GM11168 (cell line): Measurements from ENCODE around the gene BICC1.

ENCODE experiments used
- in situ Hi-C: fragments of 300-500 bp; cut with MboI; formaldehyde crosslinking; loops from one replicate; pipeline ENCODE4 v1.12.0; 2022; ENCODE audit warnings: low sequenced_read_pairs; ENCODE audit not compliant: unreplicated experiment

The BICC1 gene

GRCh38 chr10:58512491-58513187 is at the start of gene BICC1:
Gene BICC1 (plus strand): TSS chr10:58512872. CDS start chr10:58513144, 272 bp downstream.
- in situ Hi-C loops: no loop called here

GRCh38 chr10:58464956-58465355 is 47.7 kb upstream of the BICC1 start:
- in situ Hi-C loops: no loop called here

- in situ Hi-C loops: no loop called here
Observed at GRCh38 chr10:58465629-58466028, 47.0 kb upstream of the BICC1 start.

- in situ Hi-C loops: no loop called here
Observed at GRCh38 chr10:58467931-58468635, 44.6 kb upstream of the BICC1 start.

- in situ Hi-C loops: no loop called here
Observed at GRCh38 chr10:58473976-58474375, 38.7 kb upstream of the BICC1 start.

- in situ Hi-C loops: no loop called here
Observed at GRCh38 chr10:58475322-58476277, 37.1 kb upstream of the BICC1 start.

- in situ Hi-C loops: no loop called here
Observed at GRCh38 chr10:58477122-58477521, 35.5 kb upstream of the BICC1 start.

GRCh38 chr10:58477902-58478301 is 34.8 kb upstream of the BICC1 start:
- in situ Hi-C loops: no loop called here

GRCh38 chr10:58479045-58479444 is 33.6 kb upstream of the BICC1 start:
- in situ Hi-C loops: no loop called here

- in situ Hi-C loops: no loop called here
Observed at GRCh38 chr10:58480321-58480720, 32.4 kb upstream of the BICC1 start.

GRCh38 chr10:58481569-58482109 is 31.0 kb upstream of the BICC1 start:
- in situ Hi-C loops: no loop called here

GRCh38 chr10:58486821-58487220 is 25.9 kb upstream of the BICC1 start:
- in situ Hi-C loops: no loop called here

GRCh38 chr10:58488921-58489320 is 23.8 kb upstream of the BICC1 start:
- in situ Hi-C loops: no loop called here

GRCh38 chr10:58502956-58503355 is 9.7 kb upstream of the BICC1 start:
- in situ Hi-C loops: no loop called here

GRCh38 chr10:58508316-58508715 is 4.4 kb upstream of the BICC1 start:
- in situ Hi-C loops: no loop called here

GRCh38 chr10:58511765-58512490 is 744 bp upstream of the BICC1 start:
- in situ Hi-C loops: no loop called here

GRCh38 chr10:58513188-58514110 is 777 bp downstream of the BICC1 start:
- in situ Hi-C loops: no loop called here

- in situ Hi-C loops: no loop called here
Observed at GRCh38 chr10:58514111-58514770, 1.6 kb downstream of the BICC1 start.
